ENCODE data around the gene FBXW8. TPM values are rescaled to one million over a fixed set of nuclear protein-coding genes. Genes with fewer than 3 reads are reported as not detected.

FBXW8 gene
- polyA plus RNA-seq, 3 donors, result 22.0 to 23.7 (median 22.8) TPM

- no peak for DNase-seq (ENCODE audit: low read depth in 3 of 3, low spot score in 2 of 3)
Observed at GRCh38 chr12:117069926-117070900, 159.5 kb downstream of the FBXW8 start.

GRCh38 chr12:117071009-117071408 is 160.3 kb downstream of the FBXW8 start:
- DNase-seq (ENCODE audit: low read depth in 3 of 3, low spot score in 2 of 3), result no peak

- no peak for DNase-seq (ENCODE audit: low read depth in 3 of 3, low spot score in 2 of 3)
Observed at GRCh38 chr12:117072106-117072505, 161.4 kb downstream of the FBXW8 start.

- DNase-seq (ENCODE audit: low read depth in 3 of 3, low spot score in 2 of 3), result no peak
Observed at GRCh38 chr12:117072736-117073490, 162.2 kb downstream of the FBXW8 start.

GRCh38 chr12:117073611-117074010 is 162.9 kb downstream of the FBXW8 start:
- DNase-seq (ENCODE audit: low read depth in 3 of 3, low spot score in 2 of 3), result no peak

- no peak for DNase-seq (ENCODE audit: low read depth in 3 of 3, low spot score in 2 of 3)
Observed at GRCh38 chr12:117076410-117077372, 165.9 kb downstream of the FBXW8 start.

- no peak for DNase-seq (ENCODE audit: low read depth in 3 of 3, low spot score in 2 of 3)
Observed at GRCh38 chr12:117079487-117079886, 168.7 kb downstream of the FBXW8 start.

- DNase-seq (ENCODE audit: low read depth in 3 of 3, low spot score in 2 of 3), result peak; percentile 53 to 63 (median 58)
Observed at GRCh38 chr12:117080661-117081144, 170.0 kb downstream of the FBXW8 start.

Other genes with a start within 250 kb of the FBXW8 start
- 10 to 100 TPM; 29.9 to 32.5 (median 32.0) TPM for gene SPRING1, start 172.9 kb upstream of the FBXW8 start, polyA plus RNA-seq (ENCODE audit: insufficient read length in 3 of 3)
- 1 to 10 TPM; 4.8 to 6.4 (median 5.2) TPM for gene RNFT2, start 172.6 kb upstream of the FBXW8 start, polyA plus RNA-seq (ENCODE audit: insufficient read length in 3 of 3)
- gene HRK, start 29.5 kb upstream of the FBXW8 start, polyA plus RNA-seq (ENCODE audit: insufficient read length in 3 of 3), result under 1 TPM; 0.25 to 0.33 (median 0.29) TPM
- 10 to 100 TPM in 2 of 3 donors, 1 to 10 TPM in 1; 9.1 to 10.9 (median 10.4) TPM for gene TESC, start 188.5 kb downstream of the FBXW8 start, polyA plus RNA-seq (ENCODE audit: insufficient read length in 3 of 3)